GM21381 (cell line): Measurements from ENCODE around the gene TBL1XR1.

ENCODE experiments used
- ATAC-seq: cut with Tn5 transposase; IDR thresholded peaks from one replicate; pipeline ENCODE4 v1.9.1; 2021; ENCODE audit warnings: mild to moderate bottlenecking, moderate library complexity; ENCODE audit not compliant: unreplicated experiment

TBL1XR1 gene

DNA sequence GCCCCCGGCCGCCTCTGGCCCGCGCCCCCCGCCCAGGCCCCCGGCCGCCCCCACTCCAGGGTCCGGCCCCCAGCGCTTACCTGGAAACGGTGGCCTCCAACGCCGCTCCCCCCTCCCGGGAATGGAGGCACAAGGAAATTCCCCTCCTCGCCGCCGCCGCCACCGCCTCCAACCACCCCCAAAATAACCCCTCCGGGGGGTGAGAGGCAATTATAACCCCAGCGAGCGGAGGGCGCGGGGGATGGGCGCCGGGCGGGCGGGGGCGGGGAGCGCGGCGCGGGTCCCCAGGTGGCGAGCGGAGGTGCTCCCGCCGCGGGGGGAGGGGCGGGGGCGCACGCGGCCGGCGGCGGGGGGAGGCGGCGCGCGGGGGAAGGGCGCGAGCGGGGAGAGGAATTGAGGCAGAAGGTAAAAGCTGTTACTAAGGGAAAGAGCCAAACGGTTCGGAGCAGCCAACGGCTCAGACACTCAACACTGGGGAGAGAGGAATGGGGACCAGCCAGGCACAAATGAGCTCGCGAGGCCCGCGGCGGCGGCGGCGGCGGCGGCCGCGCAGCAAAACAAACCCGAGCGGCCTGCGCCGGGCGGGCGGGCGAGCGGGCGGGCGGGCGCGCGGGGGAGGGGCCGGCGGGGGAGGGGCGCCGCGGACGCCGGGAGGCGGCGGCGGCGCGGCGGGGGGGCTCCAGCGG is at the start of gene TBL1XR1:
Gene TBL1XR1, minus strand, starts transcription at position 442 of the 686 bp plus-strand sequence. CDS start 132,505 bp downstream, outside the sequence.
- ATAC-seq, result peak; percentile 40

DNA sequence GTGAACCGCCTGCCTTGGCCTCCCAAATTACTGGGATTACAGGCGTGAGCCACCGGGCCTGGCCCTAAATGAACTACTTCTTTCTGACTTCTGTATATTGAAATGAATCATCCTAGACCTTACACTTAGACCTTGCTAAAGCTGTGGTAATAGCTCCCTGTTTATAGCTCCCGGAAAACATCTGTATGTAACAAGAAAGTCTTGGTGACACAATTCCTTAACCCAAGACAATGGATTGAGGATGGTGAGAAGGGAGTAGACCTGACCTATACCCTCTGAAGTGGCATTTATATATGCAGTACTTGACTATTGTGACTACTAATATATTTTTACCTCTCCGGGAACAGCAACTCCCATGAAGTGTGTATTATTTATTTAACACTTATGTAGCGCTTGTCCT is 48.0 kb upstream of the TBL1XR1 start:
- ATAC-seq, result no peak

DNA sequence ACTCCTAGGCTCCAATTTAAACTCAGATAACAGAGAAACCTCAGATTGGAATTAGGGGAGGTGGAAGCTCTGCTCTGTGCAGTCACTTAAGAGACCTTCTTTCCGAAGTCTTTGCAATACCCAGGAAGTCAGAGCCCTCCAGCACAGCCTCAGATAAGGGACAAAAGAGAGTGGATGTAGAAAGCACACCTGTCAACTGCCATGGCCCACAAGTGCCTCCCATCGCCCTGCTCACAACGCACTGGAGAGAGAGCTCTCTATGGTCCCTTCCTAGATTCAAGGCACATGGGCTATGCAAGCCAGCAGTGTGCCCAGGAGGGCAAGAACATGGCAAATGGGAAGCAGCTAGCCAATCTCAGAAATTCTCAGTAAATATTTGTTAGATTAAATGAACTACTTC is 47.3 kb upstream of the TBL1XR1 start:
- no peak for ATAC-seq

DNA sequence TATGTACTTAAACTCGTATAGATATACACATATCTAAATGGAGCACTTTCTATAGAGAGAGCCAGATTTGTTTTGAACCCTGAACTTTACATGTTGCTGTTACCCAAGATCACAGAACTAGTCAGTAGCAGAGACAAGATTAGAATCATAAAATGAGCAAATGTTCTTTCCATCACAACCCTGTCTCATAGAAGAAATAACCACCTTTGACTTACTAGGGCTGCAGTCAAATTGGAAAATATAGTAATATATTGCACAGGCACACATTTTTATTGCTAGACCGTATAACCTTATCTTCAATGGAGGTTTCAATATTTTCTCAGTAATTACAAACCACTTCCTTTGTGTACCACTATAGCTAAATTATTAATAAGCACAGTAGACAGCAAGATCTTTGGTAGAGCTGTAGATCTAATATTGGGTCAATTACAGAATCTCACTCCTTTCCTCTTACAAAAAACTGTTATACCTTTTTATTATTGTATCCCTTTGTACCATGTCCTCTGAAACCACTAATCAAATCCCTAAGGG is 41.5 kb upstream of the TBL1XR1 start:
- no peak for ATAC-seq

DNA sequence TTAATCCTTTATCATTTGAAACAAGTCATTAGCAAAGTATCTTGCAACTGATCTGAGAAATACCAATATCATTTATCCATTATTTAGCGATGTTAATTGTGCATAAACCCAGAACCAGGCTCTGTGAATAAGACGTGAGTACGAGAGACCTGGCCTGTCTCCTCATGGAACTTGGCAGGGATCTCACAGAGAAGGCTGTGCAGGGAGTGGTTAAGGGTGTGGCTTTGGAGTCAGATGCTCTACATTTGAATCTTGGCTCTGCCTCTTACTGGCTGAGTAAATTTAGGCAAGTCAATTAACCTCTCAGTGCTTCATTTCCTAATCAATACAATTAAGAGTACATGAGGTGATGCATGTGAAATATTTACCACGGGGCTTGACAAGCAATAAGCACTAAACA is 39.9 kb upstream of the TBL1XR1 start:
- no peak for ATAC-seq

DNA sequence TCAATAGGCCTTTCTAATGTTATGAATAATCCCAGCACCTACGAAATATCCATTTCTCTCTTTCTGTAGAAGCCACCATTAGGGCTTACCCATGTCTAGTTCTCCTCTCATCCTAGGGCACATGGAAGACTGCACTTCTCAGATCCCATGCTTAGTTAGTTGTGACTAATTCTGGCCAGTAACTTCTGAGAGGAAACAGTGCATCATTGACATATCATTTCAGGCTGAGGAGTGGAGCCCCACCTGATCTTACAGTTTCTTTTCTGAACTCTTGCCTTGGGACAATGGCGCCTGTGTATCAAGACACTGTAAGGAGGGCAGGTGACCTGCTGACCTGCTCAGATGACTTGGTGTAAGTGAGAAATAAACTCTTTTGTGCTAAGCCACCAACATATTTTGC is 39.4 kb upstream of the TBL1XR1 start:
- no peak for ATAC-seq

DNA sequence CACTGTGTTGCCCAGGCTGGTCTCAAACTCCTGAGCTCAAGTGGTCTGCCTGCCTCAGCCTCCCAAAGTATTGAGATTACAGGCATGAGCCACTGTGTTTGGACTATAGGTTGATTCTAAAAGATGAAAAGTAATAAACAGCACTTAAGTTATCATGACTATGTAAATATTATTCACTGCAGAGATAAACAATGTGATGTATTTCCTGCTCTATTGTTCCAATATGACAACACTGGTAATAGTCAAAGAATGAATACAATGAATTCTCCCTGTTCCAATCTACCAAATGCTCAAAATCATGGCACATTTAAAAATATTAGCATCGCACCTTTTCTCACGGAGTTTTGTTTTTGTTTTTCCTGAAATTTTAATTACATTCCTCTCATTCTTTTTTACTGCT is 36.8 kb upstream of the TBL1XR1 start:
- no peak for ATAC-seq

DNA sequence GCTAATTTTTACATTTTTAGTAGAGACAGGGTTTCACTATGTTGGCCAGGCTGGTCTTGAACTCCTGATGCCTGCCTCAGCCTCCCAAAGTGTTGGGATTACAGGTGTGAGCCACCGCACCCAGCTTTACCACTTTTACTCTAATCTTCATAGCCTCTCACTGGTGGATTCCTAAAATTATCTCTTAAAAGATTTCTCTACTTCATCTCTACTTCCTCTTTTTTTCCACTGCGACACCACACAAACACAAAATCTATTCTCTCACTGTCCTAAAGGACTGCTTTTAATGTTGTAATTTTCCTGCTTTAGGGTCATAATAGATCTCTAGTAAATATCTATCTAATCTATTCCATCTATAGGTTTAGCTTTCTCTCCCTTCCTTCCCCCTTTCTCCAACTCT is 34.0 kb upstream of the TBL1XR1 start:
- no peak for ATAC-seq

DNA sequence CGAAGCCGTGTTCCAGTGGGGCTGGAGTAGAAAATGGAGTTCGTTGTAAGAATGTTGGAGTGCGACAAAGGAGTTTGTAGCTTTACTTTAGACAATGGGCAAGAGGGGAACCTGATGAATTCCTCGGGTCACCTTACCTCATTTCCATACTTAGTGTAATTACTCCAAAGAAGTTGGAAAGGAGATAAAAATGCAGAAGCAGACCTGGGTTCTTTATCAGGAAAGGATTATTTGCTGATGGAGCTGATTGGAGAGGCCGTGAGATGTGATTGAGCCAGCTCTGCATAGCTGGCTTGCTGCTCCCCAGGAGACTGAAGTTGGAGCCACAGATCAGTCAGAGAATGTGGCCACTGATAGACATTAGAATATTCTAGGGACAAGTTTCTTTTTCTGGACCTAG is 33.4 kb upstream of the TBL1XR1 start:
- ATAC-seq, result no peak

DNA sequence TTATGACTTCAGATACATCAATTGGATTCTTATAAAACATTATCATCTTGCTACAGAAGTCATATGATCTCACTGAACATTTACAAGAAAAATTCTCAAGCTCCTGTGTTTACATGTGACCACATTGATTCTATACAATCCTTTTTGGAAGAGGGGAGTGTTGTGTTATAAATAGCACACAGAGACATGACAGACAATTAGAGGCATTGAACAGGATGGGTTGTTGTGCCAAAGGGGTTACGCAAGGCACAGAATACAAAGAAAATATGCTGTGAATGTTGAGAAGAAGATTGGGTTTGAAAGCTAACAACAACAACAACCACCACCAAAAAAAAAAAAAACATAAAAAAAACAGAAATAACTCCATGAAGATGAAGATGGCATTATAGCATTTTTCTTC is 32.5 kb upstream of the TBL1XR1 start:
- ATAC-seq, result no peak

DNA sequence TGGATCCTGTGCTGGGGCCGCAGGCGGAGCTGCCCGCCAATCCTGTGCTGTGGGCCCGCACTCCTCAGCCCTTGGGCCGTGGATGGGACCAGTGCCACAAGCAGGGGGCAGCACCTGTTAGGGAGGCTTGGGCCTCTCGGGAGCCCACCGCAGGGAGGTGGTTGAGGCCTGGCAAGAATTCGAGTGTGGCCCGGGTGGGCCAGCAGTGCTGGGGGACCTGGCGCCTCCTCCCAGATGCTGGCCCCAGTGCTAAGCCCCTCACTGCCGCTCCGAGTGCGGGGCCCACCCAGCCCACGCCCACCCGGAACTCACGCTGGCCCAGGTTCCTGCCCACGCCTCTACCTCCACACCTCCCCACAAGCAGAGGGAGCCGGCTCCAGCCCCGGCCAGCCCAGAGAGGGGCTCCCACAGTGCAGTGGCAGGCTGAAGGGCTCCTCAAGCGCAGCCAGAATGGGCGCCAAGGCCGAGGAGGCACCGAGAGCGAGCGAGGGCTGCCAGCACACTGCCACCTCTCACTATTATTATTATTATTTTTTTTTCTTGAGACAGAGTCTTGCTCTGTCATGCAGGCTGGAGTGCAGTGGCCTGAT is 31.4 kb upstream of the TBL1XR1 start:
- ATAC-seq, result no peak

DNA sequence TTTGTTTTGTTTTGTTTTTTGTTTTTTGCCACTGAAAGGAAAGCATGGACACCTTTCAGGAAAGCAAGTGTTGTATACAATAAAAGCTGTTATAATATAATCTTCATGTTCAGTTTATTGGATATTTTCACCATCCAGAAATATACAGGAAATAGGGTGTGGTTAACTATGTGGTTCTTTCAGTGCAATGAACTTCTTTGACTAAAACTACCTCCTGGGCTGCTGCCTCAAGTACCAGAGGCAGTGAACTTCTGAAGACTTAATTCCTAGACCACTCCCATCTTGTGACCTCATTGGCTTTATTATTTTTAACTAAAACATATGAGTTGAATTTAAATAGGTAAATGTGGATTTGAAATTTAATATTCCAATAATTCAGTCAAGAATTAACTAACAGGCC is 27.1 kb upstream of the TBL1XR1 start:
- ATAC-seq, result no peak

DNA sequence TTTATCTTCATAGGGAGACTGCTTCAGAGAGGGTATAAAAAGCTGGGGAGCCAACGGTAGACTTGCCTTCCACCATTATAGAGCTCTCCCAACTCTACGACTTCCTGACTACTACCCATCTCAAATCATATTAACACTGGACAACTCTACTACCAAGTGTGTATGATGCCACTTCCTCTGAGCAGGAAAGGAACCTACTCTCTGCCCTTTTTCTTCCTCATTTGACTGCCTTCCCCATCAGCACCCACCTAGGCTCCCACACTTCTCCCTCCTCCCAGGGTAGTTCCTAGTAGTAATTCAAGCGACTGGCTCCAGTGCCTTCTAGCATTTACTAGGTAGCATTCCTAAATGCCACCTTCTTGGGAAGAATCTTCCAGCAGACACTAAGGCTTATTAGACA is 24.5 kb upstream of the TBL1XR1 start:
- no peak for ATAC-seq

DNA sequence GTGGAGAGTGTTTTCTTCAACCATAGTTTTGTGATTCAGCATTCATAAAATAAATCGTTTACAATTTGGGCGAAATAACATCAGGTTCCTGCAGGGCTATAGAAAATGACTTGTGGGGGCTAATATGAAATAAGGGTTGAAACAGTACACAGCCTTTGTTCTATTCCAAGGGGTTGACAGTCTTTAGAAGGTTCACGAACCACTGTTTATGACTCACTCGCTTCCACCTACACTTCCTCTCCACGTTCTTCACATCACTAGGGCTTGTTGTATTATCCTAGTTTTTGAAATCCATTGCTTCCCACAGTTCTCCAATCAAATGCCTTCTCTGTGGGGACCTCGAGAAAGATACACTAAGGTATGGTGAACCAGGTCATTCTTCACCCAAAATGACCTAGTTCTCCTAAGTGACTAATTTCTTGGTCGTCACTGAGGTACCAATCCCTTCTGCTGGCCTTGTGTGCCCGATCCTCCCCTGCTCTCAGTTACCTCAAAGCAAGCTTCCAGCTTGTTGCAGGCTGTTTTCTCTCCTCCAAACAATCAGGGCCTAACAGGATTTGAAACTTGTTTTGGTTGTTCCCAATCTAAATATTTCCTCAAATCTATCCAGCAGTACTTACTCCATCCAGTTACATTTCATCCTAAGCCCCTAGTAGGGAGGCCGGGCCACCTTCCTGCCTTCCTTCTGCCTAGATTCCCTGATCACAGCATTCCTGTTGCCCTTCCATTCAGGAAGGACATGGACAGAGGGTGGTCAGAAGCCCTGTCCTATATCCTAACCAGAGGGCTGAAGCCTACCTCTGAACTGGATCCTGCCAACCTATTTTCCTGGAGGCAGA is 23.1 kb upstream of the TBL1XR1 start:
- no peak for ATAC-seq

DNA sequence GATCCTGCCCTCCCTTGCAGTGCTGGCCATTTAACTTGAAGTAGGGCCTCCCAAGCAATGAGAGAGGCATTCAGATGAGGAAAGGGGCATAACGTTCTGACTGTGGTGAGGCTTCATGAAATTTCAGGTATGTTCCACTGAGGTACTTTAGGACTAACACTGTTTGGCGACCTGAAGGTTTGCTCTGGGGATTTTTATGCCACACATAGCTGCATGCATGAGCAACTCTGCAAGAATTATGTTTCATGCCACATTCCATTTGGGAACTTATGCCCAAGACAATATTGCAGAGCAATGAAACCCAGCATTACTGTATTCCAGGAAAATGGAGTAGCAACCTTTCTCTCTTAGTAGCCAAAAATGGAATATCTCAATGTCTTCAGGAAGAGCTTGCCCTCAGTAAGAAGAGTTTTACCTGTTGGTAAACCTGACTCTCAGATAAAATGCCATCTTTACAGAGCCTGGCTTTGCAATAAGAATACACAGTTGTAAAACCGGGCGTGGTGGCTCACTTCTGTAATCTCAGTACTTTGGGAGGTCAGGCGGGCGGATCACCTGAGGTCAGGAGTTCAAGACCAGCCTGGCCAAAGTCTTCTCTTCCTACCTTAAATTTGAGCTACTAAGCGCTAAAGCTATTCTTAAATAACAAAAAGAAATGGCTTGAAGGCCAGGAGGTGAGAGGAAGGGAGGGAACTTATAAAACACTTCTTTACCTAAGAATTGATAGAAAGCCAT is 16.7 kb upstream of the TBL1XR1 start:
- ATAC-seq, result no peak

DNA sequence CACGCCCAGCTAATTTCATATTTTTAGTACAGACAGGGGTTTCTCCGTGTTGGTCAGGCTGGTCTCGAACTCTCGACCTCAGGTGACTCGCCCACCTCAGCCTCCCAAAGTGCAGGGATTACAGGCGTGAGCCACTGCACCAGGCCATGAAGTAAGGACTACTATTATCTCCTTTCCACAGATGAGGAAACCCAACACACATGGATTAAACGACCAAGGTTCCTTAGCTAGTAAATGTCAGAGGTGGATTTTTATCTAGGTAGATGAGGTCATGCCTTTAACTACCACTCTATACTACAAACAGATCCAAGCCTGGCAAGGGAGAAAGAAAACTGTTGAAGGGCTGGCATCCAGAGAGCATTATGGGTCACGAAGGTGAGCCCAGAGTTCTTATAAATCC is 15.5 kb upstream of the TBL1XR1 start:
- no peak for ATAC-seq

DNA sequence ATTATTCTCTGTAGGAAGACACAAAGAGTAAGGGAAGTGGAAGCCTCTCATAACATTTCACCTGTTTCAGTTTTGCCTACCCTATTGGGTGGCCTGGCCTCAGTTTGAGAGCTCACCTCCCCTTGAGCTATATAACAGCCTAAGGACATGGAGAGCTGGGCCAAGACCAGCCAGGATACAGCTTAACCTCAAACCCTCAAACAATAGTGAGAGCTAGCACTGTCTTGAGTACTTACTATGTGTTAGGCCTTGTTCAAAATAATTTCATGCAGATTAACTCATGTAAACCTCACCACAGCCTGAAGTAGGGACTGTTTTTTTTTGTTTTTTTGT is 15.0 kb upstream of the TBL1XR1 start:
- no peak for ATAC-seq

DNA sequence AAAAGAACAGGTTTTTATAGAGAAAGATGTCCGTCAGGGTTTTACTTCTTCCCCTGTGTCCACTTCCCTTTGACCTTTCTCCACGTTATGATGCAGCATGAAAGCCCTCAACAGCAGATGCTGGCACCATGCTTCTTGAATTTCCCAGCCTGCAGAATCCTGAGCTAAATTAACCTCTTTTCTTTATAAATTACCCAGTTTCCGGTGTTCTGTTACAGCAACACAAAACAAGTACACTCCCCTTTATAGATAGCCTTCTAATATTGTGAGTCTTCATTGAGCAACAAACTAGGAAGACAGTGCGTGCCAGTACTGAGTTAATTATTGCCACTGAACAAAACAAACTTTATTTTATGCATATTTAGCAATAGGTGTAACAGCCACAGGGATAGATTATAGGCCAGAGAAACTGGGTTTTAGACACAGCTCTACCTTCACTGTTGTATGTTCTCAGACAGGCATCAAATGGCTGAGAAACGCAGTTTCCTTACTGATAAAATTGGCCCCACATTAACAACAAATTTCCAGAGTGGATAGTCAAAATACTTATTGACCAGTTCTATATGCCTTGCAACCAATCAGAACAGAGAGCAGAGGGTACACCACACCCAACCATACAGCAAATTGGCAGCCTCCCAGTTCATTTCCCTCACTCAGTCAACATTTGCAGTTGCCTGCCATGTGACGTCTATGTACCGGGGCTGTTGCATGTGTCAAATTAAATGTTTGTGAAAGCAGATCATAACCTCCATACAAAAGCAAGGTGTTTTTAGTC is 14.4 kb upstream of the TBL1XR1 start:
- no peak for ATAC-seq

DNA sequence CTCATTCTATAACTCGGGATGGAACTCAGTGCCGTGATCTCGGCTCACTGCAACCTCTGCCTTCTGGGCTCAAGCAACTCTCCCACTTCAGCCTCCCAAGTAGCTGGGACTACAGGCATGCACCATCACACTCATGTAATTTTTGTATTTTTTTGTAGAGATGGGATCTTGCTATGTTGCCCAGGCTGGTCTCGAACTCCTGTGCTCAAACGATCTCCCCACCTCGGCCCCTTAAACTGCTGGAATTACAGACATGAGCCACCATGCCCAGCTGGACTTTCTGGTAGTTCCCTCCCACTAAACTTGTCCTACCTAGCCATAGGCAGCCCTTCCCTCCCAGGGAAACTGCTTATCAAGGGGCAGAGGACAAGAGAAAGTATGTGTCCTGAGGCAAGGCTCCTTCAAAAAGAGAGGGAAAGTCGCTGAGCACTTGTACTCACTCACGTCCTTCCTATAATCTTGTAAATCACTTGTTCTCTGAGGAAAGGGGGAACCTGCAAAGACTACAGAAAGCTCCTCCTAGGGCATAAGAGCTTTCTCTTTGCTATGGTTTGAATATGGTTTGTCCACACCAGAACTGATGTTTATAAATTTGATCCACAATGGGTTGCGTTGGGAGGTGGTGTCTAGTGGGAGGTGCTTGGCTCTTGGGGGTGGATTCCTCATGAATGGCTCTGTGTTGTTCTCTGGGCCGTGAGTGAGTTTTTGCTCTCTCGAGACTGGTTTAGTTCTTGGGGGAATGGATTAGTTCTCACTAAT is 13.6 kb upstream of the TBL1XR1 start:
- no peak for ATAC-seq

DNA sequence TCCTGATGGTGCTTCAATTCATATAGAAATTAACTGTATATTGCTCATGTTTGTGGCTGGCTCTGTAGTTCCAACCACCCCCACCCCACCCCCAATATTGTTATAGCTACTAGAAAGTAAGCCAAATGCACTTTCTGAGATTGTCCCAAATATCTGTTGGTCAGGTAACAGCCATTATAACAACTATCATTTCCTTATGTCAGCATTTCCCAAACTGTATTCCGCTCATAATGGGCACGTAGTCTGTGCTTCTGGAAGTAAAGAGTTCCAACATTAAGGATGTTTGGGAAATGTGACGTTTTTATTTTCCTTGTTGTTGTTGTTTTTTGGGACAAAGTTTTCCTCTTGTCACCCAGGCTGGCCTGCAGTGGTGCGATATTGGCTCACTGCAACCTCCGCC is 12.2 kb upstream of the TBL1XR1 start:
- no peak for ATAC-seq
